Measurements from ENCODE around the gene TMIGD2.

DNA sequence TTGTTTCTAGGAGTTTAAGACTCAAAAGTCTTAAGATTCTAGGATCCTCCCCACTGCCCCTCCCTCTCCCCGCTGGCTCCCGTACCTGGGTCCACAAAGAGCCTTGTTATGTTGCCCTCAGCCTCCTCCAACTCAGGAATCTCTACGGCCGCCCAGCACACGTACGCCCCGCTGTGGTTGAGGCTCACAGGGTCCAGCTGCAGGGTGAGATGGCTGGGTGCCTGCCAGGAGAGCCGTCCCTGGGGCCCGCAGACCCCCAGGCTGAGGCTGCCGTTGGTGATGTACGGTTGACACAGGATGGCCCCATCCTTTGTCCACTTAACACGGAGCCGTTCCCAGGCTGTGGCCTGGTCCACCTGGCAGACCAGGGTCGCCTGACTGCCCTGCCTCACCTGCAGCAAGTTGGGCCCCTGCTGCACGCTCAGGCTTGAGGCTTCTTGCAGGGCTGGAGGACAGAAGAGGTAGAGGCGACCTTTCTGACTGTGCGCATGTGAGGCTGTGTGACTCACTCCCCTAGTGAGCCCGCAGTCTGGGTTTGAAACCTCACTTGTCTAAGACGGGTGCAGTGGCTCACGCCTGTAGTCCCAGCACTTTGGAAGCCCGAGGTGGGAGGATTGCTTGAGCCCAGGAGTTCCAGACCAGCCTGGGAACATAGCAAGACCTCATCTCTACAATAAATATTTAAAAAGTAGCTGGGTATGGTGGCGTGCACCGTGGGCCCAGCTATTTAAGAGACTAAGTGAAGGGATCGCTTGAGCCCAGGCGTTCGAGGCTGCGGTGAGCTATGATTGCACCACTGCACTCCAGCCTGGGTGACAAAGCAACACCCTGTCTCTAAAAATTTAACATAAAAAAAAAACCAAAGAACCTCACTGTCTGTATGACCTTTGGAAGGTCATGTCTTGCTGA lies 4.0 kb downstream of the TMIGD2 start:
- no peak for TF ChIP-seq CTCF (IDR thresholded peaks at IDR 0.05)
- no peak for TF ChIP-seq POLR2A (IDR thresholded peaks at IDR 0.05)
